Measurements from ENCODE around the gene PRR5. TPM values are rescaled to one million over a fixed set of nuclear protein-coding genes. Genes with fewer than 3 reads are reported as not detected.

Gene PRR5
- total RNA-seq, 1 experiment from 2014 or later = 26.9 TPM

DNA sequence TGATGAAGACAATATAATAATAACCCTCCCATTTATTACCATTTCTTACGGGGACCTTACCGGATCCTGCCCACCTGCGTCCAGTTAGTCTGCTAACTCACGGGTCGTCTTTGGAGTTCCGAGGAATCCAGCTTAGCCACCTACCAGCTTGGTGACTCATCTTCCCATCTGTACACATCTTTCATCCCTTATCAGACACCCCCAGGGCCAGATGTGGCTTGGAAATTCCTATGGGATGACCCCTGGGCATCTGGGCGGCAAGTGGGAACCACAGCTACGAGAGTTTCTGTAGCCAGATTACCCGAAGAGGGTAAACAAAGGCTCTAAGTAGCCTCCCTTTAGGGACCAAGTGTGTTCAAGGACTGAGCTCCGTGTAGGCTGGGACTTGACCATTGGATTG lies 12.8 kb upstream of the PRR5 start:
- Histone ChIP-seq H2AFZ (ENCODE audit: low read depth, low read length, poor library complexity, severe bottlenecking) (peak overlapping the region; percentile 54), H3K27ac (ENCODE audit: low read depth, low read length) (no peak overlapping the region), H3K9ac (ENCODE audit: low read length) (peak overlapping the region; percentile 27; the same call in 1 of the 2 replicates), H3K27me3 (ENCODE audit: insufficient read depth, low read length) (no peaks in the 10 kb centered on the region), H4K20me1 (ENCODE audit: insufficient read depth) (no peaks in the 10 kb centered on the region), H3K9me3 (ENCODE audit: control insufficient read depth in 1 of 2, insufficient read depth in 1 of 2, low read depth in 1 of 2, low read length in 2 of 2) (no peaks in the 10 kb centered on the region), H3K36me3 (ENCODE audit: control insufficient read depth in 1 of 2, insufficient read depth in 2 of 2, low read length in 2 of 2) (no peaks in the 10 kb centered on the region), H3K4me2 (ENCODE audit: low read length) (peak overlapping the region; percentile 84), H3K9me2 (ENCODE audit: insufficient read depth) (no peaks in the 10 kb centered on the region), H3K4me3 (replicated peaks in 1 of 2; ENCODE audit: low read depth in 1 of 2, low read length in 2 of 2) (peak overlapping the region in 1 of 2 experiments; percentile 38; a peak in 2 of 4 replicates), H3K4me1 (ENCODE audit: control insufficient read depth in 1 of 2, insufficient read depth in 2 of 2, low read length in 2 of 2) (peaks cover 39 to 58% of the 10 kb centered on the region in 2 experiments), H3K79me2 (ENCODE audit: insufficient read depth, low read length) (no peaks in the 10 kb centered on the region)
- peak; percentile 51 for DNase-seq (ENCODE audit: low read depth, low spot score)
- BruUV-seq (replicated peaks) = no TSS peak
- intact Hi-C loops (cut with micrococcal nuclease) = loop anchor here (5.0 kb wide), 1 partner anchor 398 kb away; no protein-coding TSS in a partner anchor
- peak; percentile 53 for TF ChIP-seq SP1 (IDR thresholded peaks at IDR 0.05; ENCODE audit: low read depth)
- TF ChIP-seq, protein P1, sequence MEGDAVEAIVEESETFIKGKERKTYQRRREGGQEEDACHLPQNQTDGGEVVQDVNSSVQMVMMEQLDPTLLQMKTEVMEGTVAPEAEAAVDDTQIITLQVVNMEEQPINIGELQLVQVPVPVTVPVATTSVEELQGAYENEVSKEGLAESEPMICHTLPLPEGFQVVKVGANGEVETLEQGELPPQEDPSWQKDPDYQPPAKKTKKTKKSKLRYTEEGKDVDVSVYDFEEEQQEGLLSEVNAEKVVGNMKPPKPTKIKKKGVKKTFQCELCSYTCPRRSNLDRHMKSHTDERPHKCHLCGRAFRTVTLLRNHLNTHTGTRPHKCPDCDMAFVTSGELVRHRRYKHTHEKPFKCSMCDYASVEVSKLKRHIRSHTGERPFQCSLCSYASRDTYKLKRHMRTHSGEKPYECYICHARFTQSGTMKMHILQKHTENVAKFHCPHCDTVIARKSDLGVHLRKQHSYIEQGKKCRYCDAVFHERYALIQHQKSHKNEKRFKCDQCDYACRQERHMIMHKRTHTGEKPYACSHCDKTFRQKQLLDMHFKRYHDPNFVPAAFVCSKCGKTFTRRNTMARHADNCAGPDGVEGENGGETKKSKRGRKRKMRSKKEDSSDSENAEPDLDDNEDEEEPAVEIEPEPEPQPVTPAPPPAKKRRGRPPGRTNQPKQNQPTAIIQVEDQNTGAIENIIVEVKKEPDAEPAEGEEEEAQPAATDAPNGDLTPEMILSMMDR (IDR thresholded peaks at IDR 0.05 in 2 of 3, conservative IDR thresholded peaks at IDR 0.05 in 1 of 3; ENCODE audit: borderline replicate concordance in 1 of 3, insufficient read depth in 1 of 3, low read depth in 2 of 3, low read length in 2 of 3) = no peak
- peak; percentile 66 for TF ChIP-seq JUND (IDR thresholded peaks at IDR 0.05)
- no peak for TF ChIP-seq RAD21 (IDR thresholded peaks at IDR 0.05; ENCODE audit: low read depth)
- TF ChIP-seq SRF (IDR thresholded peaks at IDR 0.05; ENCODE audit: low read depth) = no peak
- TF ChIP-seq POLR2A (IDR thresholded peaks at IDR 0.05; ENCODE audit: borderline replicate concordance, extremely low read depth, insufficient read depth, insufficient read length) = no peak
- TF ChIP-seq, protein P2, sequence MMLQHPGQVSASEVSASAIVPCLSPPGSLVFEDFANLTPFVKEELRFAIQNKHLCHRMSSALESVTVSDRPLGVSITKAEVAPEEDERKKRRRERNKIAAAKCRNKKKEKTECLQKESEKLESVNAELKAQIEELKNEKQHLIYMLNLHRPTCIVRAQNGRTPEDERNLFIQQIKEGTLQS (IDR thresholded peaks at IDR 0.05) = no peak
- peak; percentile 14 for TF ChIP-seq TCF7L2 (IDR thresholded peaks at IDR 0.05; ENCODE audit: borderline replicate concordance, extremely low read depth, insufficient read depth, insufficient read length)
- TF ChIP-seq, protein P3, sequence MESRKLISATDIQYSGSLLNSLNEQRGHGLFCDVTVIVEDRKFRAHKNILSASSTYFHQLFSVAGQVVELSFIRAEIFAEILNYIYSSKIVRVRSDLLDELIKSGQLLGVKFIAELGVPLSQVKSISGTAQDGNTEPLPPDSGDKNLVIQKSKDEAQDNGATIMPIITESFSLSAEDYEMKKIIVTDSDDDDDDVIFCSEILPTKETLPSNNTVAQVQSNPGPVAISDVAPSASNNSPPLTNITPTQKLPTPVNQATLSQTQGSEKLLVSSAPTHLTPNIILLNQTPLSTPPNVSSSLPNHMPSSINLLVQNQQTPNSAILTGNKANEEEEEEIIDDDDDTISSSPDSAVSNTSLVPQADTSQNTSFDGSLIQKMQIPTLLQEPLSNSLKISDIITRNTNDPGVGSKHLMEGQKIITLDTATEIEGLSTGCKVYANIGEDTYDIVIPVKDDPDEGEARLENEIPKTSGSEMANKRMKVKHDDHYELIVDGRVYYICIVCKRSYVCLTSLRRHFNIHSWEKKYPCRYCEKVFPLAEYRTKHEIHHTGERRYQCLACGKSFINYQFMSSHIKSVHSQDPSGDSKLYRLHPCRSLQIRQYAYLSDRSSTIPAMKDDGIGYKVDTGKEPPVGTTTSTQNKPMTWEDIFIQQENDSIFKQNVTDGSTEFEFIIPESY (IDR thresholded peaks at IDR 0.05; ENCODE audit: extremely low read depth, insufficient replicate concordance, low read length) = no peak
- TF ChIP-seq FOSL1 (IDR thresholded peaks at IDR 0.05; ENCODE audit: low read depth) = peak; percentile 74
- CTCF ChIA-PET = no interaction called here
- RAD21 ChIA-PET (ENCODE audit: low non-redundant PET in 1 of 2, low total read pairs in 2 of 2, uncharacterized antibody in 2 of 2, unreplicated experiment in 2 of 2) = no interaction called here
- peak; percentile 36 for ATAC-seq
- POLR2A ChIA-PET = no interaction called here
